HG03460 (cell line): ENCODE measurements around the gene HECW1.
"Not testable (repeated sequence)": the region's sequence is repeated elsewhere in the genome, so short reads cannot be mapped to it uniquely, and the experiment has no call there.

Experiments
- ATAC-seq: cut with Tn5 transposase; IDR thresholded peaks from one replicate; pipeline ENCODE4 v1.9.1; 2021; ENCODE audit not compliant: unreplicated experiment

HECW1 gene

DNA sequence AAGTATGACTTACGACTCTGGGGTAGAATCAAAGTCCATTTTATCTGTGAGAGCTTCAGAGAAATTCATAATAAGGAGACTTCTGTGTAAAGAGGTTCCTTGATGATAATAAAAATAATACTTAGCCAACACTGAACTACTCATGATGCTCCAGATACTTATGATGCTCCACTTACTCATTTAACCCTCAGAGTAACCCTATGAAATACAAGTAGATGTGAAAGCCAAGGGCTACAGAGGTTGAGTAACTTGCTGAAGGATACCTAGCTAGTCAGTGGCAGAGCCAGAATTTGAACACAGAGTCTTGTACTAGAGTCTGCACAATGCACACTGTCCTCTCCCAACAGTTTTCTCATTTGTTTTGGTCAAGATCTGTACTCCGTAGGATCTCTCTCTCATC is 89.5 kb downstream of the HECW1 start:
- no peak for ATAC-seq

DNA sequence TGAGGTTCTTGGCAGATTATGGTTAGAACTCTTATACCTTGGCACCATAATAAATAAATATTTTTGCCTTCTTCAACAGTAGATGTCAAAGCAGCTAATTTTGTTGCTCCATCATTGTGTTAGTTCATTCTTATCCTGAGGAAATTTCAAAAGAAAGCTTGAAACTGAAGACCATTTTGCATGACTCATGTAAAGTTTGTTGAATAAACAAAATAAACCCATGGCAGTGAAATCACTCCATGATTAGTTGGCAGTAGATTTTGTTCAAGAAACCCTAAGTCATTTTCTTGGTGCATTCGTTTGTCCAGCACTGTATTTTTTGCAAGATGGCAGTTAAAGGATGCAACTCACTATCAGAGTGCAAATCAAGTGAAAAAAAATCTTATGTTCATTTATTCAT is 91.6 kb downstream of the HECW1 start:
- no peak for ATAC-seq

DNA sequence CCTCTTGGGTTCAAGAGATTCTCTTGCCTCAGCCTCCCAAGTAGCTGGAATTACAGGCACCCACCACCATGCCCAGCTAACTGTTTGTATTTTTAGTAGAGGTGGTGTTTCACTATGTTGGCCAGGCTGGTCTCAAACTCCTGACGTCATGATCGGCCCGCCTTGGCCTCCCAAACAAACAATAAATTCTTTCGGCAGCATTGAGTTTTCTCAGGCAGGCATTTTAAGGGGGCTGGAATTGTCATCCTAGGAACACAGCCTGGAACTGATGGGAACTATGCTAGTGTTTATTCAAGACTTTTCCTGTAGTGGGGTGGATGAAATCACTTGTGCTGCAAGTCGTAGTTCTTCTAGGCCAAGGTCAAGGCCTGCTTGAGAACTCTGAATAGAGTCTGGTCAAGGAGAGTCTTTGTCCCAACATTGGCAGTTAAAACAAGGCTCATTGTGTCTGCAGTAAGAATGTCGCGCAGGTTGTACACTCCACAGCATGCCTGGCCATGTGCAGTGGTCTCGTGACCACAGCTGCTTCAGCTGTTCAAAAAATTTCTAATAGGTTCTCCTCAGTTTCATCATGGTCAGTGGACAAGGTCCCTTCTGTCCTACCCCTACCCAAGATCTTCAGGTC is 92.8 kb downstream of the HECW1 start:
- no peak for ATAC-seq

DNA sequence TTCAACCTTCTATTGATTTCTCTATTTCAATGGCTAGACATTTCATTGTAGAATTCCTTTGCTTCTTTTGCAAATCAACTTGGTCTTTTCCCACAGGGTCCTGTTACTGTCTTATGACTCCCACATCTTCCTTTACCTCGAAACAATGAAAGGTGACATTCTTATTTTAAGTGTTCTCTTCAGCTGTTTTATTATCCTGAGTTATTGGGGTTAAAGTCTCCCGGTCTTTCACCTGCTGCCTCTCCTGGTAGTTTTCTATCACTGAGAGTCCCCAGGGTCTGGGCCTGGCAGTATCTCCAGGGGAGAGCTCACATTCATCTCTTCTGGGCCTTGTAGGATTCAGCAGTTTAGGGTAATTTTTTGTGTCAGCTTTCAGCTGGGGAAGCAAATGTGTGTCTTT is 95.8 kb downstream of the HECW1 start:
- no peak for ATAC-seq

DNA sequence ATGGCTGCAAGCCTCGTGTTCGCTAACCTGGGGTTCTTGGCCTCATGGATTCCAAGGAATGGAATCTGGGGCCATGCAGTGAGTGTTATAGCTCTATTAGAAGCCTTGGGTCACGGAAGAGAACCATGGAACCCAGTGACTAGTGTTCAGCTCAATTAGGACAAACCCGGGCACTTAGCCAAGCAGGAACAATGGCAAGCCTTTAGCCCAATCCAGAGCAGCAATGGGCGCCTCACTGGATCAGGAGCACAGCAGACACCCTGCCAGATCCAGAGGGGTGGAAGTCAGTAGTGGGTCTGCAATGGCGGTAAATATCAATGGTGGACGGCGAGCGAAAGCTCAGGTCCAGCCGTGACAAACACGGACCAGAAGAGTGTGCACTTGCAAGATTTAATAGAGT is 98.1 kb downstream of the HECW1 start:
- not testable (repeated sequence) for ATAC-seq

DNA sequence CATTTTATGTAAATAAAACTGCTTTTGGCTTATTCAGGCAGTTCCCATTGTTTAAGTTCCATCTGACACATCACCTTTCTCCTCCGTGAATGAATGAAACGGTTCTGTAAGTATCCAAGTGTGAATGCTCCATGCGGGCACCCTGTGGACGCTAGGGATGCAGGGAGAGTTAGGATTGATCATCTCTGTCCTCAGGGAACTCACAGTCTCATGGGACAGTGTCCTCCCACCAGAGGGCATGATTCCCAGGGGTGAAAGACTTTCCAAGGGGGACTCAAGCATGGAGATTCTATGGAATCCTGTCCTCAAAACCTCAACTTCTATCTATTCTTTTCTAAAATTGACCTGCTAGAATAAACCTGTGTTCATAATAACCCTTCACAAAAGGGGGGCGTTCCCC is 98.8 kb downstream of the HECW1 start:
- ATAC-seq = no peak

DNA sequence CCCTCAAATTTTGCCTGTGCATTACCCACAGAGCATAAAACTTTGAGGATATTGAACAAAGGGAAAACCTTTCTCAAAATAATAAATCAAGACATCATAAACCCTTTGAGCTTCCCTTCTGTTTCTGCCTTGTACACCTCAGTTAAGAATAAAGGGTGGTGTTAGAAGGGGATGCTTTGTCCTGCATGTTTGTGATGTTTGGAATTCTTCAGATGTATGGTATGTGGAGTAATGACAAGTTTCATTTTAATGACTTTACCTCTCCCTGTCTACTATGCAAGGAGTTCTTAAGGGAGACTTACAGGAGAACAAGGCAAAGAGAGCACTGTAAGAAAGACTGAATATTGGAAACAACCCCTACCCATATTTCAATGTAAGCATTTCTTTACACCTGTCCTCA is 99.2 kb downstream of the HECW1 start:
- no peak for ATAC-seq

DNA sequence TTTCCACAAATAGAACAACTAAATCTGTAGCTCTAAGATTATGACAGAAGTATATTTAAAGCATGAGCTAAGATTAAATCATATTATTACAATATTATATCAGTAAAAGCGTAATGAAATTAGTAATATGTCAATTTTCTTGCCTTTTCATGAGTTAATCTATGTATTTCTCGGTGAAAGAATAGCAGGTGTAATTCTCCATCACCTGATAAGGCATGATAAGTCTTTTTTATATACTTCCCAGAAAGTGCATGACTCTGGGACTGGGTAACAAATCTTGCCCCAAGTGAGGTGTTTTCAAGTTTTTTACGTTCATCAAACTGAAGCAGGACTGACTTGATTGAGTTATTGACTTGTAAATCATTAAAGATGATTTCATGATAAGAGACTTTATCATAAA is 100.5 kb downstream of the HECW1 start:
- ATAC-seq = no peak

DNA sequence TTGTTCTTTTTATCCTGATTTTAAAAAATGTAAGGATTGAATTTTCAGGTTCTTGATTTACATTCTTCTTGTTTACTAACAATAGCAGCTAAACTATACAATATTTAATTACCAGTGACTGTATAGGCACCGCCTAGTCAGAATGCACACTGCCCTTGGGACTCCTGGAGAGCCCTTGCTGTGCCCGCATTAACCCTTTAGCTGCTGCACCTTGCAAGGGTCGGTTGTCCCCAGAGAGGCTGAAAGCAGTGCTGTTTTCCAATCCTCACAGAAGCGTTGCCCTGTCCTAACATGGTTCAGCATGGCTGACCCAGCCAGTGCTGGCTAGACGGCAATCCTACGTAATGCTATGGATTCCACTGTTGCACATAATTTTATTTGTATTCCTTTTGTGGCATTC is 102.6 kb downstream of the HECW1 start:
- no peak for ATAC-seq

DNA sequence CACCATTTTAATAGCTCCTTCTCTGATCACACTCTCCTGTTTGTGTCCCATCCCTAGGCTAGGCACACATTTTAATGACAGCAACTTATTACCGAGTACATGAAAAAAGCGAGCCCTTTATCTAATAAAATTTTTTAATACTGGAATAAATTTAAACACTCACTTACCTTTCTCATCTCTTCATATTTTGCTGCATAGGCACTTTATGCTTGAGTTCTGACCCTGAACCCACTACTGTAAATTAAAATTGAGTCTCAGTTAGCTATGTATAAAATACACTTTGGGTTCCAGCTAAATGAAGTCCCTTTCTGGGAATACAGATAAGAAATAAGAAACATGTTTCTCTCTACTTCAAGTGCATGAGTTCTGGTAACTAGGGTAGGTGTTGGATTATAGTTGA is 104.6 kb downstream of the HECW1 start:
- ATAC-seq = no peak

DNA sequence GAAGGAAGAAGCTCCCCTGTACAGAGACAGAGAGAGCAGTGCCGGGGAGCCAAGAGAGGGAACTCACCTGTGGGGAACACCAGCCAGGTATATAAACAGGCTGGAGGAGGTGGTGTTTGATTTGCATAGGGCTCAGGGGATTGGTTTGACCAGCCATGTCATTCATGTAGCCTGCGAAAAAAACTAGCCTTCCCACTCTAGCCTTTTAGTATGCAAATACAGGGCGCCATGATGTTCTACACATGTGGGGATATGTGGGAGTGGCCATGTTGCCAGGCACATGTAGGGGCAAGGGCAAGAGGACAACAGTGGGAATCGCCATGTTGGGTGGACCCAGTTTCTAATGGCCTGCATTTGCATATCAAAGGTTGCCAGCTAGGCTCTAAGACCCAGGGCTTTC is 106.5 kb downstream of the HECW1 start:
- not testable (repeated sequence) for ATAC-seq

DNA sequence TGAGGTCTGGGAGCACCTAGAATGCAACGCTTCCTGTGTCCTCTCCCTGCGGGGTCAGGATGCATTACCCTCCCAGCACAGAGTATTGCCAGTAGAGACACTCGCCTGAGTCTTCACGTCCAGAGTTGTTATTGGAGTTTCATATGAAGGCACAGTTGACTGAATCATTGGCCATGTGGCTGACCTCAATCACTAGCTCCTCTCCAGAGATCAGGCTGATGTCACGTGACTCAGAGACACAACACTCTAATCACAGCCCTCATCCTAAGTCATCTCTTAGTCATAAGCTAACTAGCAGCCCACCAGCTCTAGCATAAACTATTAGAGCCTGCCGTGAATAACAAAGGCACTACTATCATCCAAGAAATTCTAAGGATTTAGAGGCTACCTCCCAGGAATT is 107.8 kb downstream of the HECW1 start:
- ATAC-seq = no peak

DNA sequence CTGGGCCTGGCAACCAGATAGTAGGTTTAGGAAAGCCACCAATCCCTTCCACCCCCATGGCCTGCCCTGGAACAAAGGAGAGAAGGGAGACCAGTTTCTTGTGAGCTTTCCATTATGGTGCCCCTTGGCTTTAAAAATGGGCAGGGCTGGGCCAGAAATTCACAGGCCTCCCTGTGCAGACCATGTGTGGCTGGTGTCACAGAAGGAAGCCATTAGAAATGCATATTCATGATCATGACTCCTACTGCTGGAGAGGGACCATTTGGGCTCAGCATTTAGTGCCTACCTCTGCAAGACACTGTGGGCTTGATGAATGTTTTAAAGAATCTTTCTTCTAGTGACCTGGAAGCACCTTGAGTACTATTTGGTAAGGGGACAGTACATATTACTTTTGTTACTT is 108.3 kb downstream of the HECW1 start:
- ATAC-seq = no peak

DNA sequence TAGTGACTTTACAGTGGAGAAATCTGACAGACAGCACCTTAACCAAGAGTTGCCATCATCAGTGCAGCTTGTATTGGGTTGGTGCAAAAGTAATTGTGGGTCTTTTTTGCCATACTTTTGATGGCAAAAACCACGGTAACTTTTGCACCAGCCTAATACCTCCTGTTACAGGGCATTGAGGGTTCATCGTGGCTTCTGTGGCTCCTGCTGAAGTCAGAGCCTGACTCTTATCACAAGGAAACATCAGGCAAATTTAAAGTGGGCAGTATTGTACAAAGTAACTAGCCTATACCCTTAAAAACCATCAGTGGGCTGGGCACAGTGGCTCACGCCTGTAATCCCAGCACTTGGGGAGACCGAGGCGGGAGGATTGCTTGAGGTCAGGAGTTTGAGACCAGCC is 117.4 kb downstream of the HECW1 start:
- ATAC-seq = no peak

DNA sequence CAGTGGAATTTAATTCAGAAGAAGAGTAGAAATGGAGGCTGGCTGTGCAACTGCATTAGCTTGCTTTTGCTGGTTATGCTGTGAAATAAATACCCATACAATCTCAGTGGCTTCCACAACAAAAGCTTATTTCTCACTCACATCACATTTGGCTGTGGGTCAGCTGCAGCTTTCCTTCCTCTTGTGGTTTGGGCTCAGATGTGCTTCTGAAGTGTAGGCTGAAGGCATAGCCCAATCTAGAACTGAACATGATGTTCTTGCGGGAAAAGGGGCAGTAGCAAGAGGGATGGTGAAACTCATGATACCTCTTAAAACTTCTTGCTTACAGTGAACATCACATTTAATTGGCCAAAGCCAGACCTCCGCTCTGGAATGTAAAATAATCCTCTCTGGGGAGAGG is 119.9 kb downstream of the HECW1 start:
- no peak for ATAC-seq

DNA sequence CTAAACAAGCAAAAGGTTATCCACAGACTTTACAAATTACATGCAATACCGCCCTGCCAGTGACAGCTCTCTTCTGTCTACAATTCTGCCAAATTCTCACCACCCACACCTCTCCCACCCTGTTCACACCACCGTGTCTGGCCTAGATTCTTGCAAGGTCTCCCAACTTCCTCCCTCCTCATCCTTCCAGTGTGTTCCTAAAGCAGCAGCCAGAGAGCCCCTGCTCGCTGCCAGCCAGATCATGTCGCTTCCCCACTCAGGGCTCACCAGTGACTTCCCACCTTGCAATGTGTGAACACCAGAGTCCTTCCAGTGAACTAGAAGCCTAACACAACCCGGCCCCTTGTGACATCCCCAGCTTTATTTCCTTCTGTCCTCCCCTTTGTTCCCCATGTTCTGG is 121.6 kb downstream of the HECW1 start:
- no peak for ATAC-seq

DNA sequence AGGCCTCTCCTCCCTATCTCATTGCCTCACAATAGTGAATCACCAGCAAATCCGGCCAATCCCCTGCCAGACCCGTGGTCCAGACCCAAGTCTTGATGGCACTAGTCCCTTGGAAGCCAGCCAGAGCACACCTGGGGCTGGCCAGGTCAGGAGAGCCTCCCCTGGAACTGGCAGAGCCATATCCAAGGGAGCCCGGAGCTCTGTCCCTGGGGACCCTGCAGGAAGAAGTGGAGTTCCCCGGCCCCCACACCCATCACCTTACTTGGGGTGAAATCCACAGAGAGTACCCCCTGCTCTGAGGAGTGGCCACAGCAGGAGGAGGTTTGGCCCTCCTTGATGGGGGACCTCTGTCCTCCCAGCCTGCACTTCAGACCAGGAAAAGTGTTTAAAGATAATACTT is 122.5 kb downstream of the HECW1 start:
- ATAC-seq = no peak

DNA sequence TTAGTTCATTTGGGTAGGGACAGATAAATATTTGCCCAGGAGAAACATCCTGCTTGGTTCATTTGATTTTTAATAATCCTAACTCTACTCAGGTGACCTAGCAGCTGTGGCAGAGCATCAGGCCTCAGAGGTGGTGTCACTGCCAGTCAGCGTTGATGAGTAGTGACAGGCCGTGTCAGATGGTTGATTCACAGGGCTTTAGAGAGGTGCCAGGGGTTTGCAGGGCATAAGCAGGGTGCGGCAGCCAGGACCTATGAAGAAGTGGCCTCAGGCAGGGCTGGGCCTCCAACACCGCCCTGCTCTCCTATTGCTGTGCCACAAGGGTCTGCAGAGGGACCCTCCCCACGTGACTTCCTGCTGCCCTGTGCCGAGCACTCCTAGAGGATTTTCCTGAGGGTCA is 128.1 kb downstream of the HECW1 start:
- ATAC-seq = no peak

DNA sequence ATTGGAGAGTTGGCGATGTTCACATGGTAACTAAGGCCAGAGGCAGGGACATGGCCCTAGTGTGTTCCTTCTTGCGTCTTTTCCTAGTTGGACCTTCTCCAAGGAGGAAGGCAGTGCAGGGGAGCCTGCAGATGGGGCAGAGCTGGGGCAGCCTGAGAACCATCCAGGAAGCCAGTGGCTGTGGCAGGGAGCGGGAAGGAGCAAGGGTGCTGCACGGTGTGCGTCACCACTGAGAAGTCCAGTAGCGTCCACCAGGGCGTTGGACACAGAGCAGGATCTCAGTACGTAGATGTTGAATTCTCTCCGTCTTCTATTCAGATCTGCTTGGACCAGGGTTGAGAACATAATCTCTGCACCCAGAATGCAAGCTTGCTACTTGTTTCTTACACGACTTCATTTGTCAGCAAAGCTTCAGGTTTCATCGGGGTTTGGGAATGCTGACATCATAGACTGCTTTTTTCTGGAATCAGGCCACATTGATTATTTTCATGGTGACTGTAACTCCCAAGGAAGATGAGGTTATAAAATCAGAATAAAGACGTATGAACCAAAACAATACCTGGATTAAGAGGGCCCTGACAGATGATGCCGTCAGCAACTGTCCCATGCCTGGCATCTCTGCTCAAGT is 130.3 kb downstream of the HECW1 start:
- ATAC-seq = no peak

DNA sequence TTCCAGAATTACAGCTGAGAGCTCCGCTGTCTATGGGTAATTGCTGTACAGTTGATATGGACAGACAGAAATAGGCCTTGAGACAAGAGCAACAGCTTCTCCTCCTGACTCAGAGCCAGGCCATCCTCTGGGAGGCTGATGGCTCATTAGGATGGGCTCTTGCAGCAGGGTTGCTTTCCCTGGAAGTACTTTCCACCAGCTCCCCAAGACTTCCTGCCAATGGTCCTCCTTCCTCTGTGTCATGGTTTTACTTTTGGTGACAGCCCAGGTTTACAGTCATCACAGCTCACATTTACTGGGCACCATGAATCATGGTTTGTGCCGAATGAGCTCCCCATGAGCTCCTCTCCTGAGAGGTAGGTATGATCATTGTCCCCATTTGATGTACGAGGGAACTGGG is 131.8 kb downstream of the HECW1 start:
- no peak for ATAC-seq

DNA sequence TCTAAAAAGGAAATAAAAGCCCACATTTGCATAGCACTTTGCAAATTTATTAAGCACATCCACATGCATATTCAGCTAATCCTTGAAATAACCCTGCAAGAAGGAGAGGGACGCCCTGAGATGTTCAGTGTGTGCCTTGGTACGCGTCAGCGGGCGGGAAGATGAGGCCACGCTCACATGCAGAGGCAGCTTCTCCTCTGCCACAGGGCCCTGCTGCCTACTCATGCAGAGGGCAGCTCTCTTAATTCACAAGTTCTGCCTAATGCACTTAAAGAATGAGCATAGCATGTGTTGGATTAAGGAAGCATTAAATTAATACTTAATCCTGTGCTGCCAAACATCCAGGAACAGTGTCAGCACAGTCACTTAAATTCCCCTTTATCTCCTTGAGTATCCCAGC is 132.3 kb downstream of the HECW1 start:
- no peak for ATAC-seq

DNA sequence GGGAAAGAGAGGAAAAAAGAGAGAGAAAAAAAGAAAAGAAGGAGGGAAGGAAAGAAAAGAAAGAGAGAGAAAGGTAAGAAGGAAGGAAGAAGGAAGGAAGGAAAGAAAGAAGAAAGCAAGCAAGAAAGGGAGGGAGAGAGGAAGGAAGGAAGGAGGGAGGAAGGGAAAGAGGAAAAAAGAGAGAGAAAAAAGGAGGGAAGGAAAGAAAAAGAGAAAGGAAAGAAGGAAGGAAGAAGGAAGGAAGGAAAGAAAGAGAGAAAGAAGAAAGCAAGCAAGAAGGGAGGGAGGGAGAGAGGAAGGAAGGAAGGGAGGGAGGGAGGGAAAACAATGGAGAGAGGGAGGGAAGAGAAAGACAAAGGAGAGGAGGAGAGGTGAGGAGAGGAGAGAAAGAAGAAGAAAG is 135.3 kb downstream of the HECW1 start:
- no peak for ATAC-seq

DNA sequence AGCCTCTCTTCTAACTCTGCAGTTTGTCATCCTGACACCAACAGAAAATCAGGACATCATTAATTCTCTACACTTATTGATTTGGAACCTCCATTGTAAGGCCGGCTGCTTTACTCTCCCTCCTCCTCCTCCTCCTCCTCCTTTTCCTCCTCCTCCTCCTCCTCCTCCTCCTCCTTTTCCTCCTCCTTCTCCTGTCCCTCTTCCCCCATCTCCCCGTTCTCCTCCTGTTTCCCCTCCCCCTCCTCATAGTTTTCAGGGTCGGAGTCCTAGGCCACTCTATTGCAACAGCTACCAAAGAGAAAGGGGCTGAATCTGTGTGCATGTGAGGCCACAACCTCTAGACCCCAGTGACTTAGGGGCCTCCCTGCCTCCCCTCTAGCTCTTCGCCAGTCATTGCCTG is 136.1 kb downstream of the HECW1 start:
- no peak for ATAC-seq
